ENCODE results near the gene COL18A1.
"Not testable (repeated sequence)": the region's sequence is repeated elsewhere in the genome, so short reads cannot be mapped to it uniquely, and the experiment has no call there.

COL18A1 gene

DNA sequence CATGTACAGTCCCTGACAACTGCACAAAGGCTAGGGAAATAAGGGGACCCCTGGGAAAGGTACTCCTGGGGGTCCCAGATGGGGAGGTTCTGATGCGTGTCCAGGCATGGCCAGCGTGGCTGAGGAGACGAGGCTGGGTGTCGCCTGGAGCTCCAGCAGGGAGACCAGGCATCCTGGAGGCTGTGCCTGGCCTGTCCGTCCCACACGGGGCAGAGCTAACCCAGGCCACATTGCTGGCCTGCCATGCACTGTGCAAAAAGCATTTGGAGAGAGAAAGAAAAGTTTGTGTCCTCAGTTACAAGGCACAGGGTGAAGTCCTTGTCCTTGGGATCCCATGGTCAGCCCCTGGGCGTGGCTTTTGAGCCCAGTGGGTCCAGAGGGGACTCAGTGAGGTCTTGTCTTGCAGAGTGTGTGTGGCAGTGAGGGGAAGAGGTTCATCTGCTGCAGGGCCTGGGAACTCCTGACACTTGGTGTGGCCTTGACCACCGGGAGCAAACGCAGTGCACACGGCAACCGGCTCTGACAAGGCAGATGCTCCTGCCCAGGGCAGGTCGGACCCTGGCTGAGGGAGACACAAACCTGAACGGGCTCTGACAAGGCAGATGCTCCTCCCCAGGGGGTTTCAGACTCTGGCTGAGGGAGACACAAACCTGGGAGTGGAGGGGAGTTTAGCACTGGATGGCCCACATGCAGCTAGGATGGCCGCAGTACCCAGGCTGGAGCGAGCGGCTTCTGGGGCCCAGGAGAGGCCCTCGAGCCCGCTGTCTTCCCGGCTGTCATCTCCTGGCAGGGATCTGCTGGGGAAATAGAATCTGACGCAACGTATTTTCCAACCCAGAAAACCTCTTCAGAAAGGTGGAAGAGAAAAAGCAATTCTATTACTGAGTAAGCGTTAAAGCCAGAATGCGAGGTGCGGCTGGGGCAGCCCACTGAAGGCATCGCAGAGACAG lies 37.3 kb upstream of the COL18A1 start:
- DNase-seq (ENCODE audit: low spot score): no peak

DNA sequence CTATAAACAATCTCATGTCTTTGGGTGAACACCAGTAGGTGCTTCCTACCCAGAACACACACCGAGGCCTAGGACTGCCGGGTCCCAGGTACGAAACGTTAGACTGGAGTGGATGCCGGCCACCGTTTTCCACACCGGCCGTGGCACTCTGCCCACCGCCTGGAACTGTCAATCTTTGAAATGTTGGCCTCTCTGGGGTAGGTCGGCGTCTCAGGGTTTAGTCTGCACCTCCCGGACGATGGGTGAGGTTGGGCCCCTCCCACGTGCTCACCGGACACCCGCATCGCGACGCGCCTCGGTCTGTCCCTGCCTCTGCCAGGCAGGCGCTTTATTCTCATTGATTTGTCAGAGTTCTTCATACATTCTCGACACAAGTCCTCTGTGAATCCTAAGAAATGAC lies 35.9 kb upstream of the COL18A1 start:
- not testable (repeated sequence) for DNase-seq (ENCODE audit: low spot score)

DNA sequence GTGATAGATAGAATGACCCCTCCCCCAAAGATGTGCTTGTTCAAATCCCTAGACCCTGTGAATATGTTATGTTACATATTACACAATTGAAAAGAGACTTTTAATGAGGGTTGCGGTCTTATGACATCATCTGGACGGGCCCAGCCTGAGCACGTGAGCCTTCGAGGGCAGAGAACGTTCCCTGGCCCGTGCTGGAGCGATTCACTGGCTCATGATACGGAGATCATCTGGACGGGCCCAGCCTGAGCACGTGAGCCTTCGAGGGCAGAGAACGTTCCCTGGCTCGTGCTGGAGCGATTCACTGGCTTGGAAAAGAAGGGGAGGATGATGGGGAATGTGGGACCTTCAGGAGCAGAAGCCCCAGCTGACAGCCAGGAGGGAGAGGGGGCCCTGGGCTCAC lies 34.4 kb upstream of the COL18A1 start:
- DNase-seq (ENCODE audit: low spot score): no peak

DNA sequence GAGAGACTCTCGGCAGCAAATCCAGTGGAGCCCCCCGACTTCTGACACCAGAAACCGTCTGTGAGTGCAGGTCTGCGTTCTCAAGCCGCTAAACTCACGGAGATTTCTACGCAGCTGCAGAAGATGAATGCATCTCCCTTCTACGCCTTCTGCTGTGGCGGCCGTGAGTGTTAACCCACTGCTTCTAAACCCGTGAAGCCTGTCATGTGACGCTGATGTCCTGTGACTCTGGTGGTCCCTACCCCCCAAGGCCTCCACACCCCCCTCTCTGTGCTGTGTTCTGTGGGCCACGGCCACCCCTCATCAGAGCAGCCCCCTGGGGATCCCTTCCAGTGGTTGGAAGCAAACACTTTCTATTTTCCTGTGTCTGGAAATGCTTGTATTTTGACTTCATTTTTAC lies 33.9 kb upstream of the COL18A1 start:
- no peak for DNase-seq (ENCODE audit: low spot score)

DNA sequence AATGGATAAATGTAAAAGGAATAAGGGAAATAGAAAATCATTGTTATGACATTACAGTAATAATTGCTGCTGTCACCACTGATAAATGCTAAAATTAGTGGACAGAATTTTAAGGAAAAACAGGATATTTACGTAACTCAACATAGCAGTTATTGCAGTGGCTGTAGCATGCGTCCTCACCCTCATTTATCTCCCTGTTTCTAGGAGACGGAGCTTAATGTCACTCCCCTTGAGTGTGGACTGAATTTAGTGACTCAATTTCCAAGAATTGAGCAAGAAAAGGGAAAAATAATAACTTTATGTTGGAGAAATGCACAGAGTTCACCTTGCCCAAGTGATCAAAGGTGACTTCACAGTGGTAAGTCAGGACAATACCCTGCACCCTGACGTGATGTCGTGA lies 33.3 kb upstream of the COL18A1 start:
- no peak for DNase-seq (ENCODE audit: low spot score)

DNA sequence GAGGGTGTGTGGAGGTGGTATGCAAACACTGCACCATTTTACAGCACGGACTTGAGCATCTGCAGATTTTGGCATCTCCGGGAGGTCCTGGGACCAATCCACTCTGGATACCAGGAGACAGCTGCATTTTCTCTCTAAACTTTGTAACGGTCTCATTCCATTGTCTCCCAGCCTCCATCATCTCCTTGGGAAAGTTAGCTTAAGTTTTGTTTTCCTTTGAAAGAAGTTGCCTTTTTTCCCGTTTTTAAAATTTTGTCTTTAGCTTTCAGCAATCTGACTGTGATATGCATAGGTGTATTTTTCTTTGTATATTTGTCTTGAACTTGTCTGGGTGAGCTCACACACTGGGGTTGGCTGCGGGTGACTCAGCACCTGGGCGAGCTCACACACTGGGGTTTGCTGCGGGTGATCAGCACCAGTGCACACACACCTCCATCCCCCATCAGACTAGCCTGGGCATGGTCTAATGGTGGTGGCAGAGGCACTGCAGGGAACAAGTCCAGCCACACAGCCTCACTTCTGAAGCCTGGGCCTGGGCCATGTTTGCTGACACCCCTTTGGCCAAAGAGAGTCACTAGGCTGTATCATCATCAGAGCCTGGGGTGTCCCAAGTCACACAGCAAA lies 32.1 kb upstream of the COL18A1 start:
- DNase-seq (ENCODE audit: low spot score): no peak

DNA sequence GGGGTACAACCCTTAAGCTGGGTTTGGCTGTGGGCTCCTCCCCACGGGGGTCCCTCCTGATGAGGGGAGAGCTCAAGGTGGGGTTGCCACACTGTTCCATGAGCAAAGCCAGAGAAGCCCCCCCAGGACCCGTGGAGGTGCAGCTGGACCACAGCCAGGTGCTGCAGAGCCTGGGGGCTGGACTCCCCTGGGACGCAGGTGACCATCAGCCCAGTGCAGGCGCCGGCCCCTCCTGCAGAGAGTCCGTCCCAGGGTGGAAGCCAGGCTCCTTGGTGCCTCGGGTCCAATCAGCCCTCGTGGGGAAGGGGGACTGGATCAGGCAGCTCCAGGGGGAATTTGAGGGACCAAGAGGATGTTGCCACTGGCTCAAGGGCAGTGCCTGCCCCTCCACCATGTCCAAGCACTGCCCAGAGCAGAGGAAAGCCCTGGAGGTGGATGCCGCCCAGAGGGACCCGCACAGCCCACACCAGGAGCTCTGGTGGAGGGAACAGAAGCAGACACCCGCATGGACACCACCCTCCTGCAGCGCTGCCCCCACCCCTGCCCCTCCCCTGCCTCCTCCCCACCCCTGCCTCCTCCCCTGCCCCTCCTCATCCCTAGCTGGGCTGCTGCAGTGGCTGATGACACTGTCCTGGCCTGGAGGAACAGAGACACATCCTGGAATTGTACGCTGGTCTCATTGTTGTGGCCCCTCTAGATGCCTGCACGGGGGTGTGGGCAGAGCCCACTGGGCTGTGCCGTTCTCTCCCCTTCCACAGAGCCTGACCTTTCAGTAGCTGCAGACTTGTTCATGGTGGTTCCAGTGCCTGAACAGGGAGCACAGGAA lies 30.8 kb upstream of the COL18A1 start:
- no peak for DNase-seq (ENCODE audit: low spot score)

DNA sequence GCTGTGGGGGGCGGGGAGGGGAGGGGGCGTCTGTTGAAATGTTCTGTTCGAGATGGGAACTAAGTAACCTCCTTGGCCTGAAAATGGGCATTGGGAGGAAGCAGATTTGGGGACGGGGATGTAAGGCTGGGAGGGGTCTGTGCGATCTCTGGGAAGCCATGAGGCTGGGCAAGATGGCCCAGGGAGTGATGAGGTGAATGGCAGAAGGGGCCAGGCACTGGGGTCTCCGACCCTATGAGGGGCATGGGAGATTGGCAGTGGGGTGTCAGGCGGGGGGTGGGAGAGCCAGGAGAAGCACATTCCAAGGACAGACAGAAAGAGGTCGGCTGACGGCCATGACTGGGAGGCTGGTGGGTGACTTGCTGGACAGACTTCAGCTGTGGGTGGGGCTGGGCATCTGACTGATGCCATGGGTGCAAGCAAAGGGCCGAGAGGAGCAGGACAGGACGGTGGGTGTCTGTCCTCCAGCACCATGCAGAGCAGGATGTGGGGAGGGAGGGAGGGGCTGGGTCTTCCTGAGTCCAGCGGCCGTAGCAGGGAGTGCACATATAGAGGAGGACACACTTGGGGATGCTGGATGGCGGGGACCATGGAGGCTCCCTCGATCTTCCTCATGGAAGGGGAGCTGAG lies 30.0 kb upstream of the COL18A1 start:
- no peak for DNase-seq (ENCODE audit: low spot score)

DNA sequence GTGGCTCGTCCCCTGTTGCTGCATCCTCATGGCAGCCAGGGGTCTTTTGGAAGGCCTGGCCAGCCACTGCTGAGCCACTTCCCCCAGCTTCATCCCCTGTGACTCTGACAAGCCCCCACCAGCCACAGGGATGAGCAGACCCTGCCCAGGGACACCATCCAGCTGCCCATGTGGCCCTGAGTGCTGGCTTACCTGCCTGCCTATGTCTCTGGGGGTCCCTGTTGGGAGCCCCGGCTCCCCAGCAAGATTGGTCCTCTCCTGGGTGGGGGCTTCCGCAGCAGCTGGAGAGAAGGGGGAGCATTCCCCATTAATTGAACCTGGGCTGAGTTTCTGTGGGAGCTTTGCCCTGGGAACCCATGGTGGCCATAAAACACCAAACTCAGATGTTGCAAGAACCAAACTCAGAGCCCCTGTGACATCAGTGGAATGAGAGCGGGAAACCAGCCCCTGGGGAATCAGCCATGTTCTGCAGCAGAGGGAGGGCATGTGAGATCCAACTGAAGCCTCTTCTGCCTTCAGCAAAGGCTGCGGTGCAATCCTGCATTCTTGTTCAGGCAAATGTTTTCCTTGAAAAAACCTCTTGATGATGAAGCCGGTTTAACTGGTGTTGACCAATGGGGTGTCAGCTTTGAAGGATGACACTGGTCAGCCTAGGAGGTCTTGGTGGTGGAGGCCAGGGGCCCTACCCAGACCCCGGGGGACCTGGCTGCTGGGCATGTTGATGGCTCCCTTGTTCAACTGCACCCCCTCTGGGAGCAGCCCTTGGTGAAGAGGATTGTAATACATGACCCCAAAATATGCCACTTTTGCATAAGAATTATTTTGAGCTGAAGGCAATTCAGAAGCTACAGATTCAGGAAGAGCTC lies 28.3 kb upstream of the COL18A1 start:
- no peak for DNase-seq (ENCODE audit: low spot score)

DNA sequence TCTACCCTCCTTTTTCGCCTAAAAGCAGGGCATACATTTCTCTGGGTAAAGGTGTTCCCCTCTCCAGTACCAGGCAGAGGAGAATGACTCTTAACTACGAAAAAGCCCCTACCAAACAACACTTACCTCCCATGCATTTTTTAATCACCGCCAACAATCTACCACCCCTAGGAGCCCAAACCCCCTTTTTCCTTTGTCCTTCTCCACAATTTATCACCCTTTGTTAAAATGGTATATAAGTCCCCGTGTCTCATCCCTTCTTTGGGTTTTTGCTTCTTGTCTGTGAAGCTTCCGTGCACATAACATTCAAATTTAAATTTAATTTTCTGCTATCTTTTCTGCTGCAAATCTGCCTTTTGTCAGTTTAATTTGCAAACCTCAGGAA lies 27.6 kb upstream of the COL18A1 start:
- DNase-seq (ENCODE audit: low spot score): no peak

DNA sequence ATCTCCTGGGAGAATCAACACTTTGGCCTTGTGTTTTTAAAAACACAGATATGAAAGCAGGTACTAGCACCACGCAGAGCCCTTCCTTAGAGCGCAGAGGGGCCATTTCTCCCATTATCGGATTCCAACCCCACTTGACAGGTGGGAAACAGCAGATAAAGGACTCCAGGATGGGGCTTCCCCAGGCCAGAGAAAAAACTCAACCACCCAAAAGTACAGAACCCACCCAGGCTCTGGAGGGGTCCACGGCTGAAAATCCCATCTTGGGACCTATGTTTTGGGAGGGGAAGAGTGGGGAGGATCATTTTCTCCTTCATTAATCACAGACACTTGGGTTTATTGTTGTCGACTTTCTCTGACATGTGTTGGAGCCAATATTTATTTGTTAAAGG lies 27.1 kb upstream of the COL18A1 start:
- DNase-seq (ENCODE audit: low spot score): no peak

DNA sequence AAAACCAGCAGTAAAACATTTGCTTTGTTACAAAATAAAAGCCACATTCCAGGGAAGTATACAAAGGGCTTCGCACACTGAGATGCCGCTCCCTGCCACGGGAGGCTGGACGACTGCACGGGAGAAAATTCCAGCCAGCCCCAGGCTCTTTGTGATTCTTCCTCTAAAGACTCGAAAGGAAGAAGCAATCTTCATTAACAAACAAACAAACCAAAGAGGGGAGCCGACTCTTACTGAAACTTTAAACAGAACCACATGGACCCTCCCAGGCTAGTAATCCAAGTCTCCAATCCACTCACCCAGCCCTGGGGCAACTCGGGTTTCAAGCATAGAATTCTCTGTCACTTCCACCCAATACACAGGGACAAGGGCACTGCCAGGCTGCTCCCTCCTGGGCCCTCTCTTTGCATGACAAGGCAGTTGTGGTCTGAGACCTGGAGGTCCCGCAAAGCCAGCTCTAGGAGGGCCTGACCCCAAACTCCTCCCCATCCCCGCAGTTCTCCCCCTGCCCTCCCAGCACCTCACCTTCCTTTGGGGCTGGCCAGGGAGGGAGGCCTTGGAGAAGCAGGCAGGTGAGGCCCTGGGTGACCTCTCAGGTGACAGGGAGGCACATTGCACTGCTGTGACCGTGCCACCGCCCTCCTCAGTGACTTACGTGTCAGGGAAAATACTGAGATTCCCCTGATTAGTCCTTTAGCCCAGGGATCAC lies 26.6 kb upstream of the COL18A1 start:
- no peak for DNase-seq (ENCODE audit: low spot score)

DNA sequence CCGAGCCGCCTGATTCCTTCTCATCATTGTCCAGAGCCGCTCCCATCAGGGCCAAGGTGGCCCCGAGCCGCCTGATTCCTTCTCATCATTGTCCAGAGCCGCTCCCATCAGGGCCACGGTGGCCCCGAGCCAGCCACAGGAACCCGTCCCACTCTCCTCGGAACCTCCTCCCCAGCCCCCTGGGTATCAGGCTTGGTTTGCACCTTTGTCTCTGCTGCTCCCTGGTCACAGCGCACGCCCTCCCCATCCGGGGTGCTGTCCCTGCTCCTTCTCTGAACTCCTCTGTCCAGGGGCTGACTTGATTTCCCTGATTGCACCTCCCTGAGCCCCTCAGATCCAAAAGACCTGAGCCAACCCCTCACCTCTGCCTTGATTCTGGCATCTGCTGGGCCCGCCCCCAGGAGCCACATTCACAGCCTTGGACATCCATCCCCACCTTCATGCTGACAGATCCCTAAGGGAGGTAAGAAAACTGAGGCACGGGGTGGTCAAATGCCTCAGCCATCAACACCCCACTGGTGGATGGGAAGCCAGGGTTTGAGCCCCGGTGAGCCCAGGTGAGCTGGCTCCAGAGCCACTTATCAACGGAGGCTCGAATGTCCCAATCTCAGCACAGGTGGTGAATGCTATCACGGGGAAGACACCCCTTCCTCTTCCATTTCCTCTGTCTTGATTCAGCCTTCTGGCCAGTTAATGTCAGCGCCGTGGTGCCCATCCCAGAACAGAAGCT lies 25.6 kb upstream of the COL18A1 start:
- DNase-seq (ENCODE audit: low spot score): no peak

DNA sequence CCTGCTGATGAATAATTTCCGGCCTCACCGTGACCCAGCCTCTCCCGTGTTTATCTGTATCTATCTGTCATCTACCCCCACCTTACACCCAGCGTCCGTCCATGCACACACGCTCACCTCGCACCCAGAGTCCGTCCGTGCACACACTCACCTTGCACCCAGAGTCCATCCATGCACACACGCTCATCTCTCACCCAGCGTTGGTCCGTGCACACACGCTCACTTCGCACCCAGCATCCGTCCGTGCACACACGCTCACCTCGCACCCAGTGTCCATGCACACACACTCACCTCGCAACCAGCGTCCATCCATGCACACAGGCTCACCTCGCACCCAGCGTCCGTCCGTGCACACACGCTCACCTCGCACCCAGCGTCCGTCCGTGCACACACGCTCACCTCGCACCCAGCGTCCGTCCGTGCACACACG lies 25.0 kb upstream of the COL18A1 start:
- DNase-seq (ENCODE audit: low spot score): no peak

DNA sequence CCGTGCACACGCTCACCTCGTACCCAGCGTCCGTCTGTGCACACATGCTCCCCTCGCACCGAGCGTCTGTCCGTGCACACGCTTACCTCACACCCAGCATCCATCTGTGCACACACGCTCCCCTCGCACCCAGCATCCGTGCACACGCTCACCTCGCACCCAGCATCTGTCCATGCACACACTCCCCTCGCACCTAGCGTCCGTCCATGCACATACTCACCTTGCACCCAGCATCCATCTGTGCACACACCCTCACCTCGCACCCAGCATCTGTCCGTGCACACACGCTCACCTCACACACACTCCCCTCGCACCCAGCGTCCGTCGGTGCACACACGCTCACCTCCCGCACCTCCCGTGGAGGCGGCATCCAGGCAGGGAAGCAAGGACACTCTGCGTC lies 24.4 kb upstream of the COL18A1 start:
- DNase-seq (ENCODE audit: low spot score): no peak

DNA sequence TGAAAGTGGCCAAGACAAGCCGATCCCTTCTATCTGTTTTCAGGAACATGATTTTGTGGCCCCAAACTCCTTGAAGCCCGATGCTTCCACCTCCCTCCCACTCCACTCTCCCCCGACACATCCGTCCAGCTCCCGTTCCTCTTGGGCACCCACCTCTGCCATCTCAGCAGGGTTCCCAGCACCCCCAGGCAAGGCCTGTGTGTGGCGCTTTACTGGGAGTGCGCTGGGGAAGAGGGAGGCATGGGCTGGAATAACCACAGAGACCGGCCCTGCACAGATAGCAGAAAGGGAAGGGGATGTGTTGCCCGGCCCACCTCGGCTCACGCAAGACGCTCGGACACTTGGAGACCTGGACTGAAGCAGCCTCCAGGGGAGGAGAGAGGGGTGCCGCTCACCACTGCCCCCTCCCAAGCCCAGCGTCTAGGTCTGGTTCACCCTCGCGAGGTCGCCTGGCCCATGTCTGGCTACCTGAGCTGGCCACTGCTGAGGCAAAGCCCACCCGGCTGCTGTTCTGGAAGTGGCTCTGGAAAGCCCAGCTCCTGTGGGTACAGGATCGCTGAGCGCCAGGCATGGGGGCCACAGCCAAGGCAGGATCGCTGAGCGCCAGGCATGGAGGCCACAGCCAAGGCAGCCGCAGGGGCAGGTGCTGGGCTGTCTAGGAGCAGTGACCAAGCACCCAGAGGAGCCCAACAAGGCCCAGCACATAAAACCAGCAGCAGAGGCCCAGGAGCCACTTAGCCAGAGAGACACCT lies 23.8 kb upstream of the COL18A1 start:
- DNase-seq (ENCODE audit: low spot score): no peak

DNA sequence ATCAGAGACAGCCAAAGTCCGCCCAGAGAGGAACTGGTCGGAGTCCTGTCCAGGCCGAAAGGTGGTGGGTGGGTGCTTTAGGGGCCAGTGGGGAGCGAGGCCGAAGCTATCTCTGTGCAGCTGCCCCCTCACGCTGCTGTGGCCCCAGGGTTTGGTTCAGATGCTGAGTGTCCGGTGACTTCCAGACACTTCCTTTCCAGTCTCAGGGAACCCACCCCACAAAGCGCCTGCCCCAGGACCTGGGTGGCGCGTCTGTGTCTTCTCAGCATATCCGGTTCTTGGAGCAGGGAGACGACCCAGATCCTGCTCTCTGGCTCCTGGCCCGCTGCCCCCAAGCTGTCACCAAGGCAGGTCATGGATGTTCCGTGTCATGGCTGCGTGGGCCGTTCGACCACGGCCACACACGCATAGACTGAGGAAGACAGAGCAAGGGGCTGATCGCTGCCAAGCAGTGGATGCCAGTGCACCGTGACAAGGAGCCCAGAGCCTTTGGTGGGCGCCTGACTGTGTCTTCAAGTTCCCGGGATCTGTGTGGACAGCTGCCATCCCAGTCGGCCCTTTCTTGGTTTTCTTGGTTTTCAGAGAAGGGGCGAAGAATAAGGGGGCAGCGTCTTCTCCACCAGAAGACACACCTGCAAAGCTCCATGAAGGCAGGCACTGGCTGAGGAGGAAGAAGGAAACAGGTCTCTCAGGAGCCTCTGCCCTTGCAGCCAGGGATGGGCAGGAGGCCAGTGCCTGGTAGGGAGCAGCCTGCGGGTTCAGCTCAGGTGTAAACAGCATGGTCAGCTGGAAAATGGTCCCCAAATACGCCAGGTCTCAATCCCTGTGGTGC lies 22.9 kb upstream of the COL18A1 start:
- no peak for DNase-seq (ENCODE audit: low spot score)

DNA sequence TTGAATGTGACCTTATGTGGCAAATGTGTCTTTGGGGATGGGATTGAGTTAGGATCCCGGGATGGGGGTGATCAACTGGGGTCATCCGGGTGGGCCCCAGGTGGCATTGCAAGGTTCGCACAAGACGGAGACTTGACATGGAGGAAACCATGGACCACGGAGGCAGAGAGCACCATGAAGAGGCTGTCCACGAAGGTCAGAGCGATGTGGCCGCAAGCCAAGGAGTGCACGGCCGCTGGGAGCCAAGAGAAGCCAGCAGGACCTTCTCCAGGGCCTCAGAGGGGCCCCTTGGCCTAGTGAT lies 22.3 kb upstream of the COL18A1 start:
- DNase-seq (ENCODE audit: low spot score): no peak

Data from germinal center (tissue), 1 donor.